Erythroblast (primary cell): ENCODE data around the gene CDHR2.

Experiments used
- GATA1 ChIP-seq: IDR thresholded peaks from 2 replicates; pipeline ENCODE4 v1.6.1; 2011; ENCODE audit warnings: low read depth, mild to moderate bottlenecking, control low read depth, low read length, moderate library complexity
- POLR2A ChIP-seq: IDR thresholded peaks from 2 replicates; pipeline ENCODE4 v1.6.1; 2011; ENCODE audit warnings: mild to moderate bottlenecking, low read length

DNA sequence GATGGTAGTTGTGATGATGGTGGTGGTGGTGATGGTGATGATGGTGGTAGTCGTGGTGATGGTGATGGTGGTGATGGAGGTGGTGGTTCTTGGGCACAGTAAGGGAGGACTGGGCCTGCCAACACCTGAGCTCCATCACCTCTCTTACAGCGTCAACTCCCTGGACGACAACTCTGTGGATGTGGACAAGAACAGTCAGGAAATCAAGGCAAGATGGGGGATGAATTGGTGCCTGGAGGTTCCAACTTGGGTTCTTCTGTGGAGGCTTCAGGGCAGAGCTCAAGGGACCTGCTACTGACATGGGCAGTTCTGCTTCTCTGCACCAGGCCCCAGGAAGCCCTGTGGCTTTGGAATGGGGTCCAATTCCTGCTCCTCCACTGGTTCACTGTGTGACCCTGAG lies 43.4 kb downstream of the CDHR2 start:
- TF ChIP-seq POLR2A (no peak), GATA1 (no peak)
